Chondrocyte (in vitro differentiated cells): ENCODE results near the gene EEF1A2. TPM values are rescaled to one million over a fixed set of nuclear protein-coding genes. Genes with fewer than 3 reads are reported as not detected.

Experiments
- DNase-seq: peaks from one replicate; pipeline ENCODE4 v3.0.0; 2021; ENCODE audit warnings: mixed read lengths, low spot score
- H3K27ac Mint-ChIP-seq: one replicate; pipeline ENCODE4 v1.8.0; 2021; ENCODE audit warnings: mild to moderate bottlenecking, moderate library complexity, mixed read lengths; ENCODE audit not compliant: unreplicated experiment
- H3K27me3 Mint-ChIP-seq: 2 replicates; pipeline ENCODE4 v1.8.0; 2021; ENCODE audit warnings: low read depth, mixed read lengths
- H3K36me3 Mint-ChIP-seq: 2 replicates; pipeline ENCODE4 v1.8.0; 2021; ENCODE audit warnings: low read depth, mixed read lengths
- H3K4me1 Mint-ChIP-seq: 2 replicates; pipeline ENCODE4 v1.8.0; 2021; ENCODE audit warnings: low read depth, mild to moderate bottlenecking, mixed read lengths
- H3K4me3 Mint-ChIP-seq: one replicate; pipeline ENCODE4 v1.8.0; 2021; ENCODE audit warnings: mild to moderate bottlenecking, moderate library complexity, mixed read lengths; ENCODE audit not compliant: unreplicated experiment
- H3K9me3 Mint-ChIP-seq: 2 replicates; pipeline ENCODE4 v1.8.0; 2021; ENCODE audit warnings: low read depth, mixed read lengths
- total RNA-seq: library from RNA; stranded (reverse); gene quantifications from 3 replicates; pipeline ENCODE4 v1.2.1, GENCODE V29; 2021
- TF ChIP-seq, protein P1 (sequence below): fragments of 200-600 bp; sonication (generic); IDR thresholded peaks from 2 replicates; pipeline ENCODE4 v1.5.0; 2021; ENCODE audit warnings: antibody characterized with exemption, mild to moderate bottlenecking, moderate library complexity

The EEF1A2 gene
- total RNA-seq, 1 donor from 2014 or later: 5.5 TPM

DNA sequence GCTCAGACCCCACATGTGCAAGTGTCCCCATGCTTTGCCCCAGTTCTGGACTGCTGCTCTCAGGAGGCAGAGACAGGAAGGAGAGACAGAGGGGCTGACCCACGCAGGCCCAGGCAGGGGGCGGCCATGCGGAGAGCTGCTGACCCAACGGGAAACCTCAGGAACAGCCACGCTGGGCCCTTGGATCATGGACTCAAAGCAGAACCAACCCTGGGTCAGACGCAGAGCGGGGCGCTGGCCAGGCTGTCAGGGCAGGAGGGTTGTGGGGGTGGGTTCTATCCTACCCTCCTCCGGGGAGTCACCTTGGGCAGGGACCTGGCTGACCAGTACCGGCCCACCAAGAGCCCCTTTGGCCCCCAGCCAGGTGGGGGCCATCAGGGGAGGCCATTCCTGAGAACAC is 28.5 kb downstream of the EEF1A2 start:
- no peaks in the 10 kb centered on the region for H3K9me3 Mint-ChIP-seq
- no peak overlapping the region for H3K27ac Mint-ChIP-seq
- H3K36me3 Mint-ChIP-seq: no peaks in the 10 kb centered on the region
- H3K4me3 Mint-ChIP-seq: no peak overlapping the region
- peaks cover 41% of the 10 kb centered on the region for H3K27me3 Mint-ChIP-seq
- DNase-seq: no peak
- TF ChIP-seq, protein P1, sequence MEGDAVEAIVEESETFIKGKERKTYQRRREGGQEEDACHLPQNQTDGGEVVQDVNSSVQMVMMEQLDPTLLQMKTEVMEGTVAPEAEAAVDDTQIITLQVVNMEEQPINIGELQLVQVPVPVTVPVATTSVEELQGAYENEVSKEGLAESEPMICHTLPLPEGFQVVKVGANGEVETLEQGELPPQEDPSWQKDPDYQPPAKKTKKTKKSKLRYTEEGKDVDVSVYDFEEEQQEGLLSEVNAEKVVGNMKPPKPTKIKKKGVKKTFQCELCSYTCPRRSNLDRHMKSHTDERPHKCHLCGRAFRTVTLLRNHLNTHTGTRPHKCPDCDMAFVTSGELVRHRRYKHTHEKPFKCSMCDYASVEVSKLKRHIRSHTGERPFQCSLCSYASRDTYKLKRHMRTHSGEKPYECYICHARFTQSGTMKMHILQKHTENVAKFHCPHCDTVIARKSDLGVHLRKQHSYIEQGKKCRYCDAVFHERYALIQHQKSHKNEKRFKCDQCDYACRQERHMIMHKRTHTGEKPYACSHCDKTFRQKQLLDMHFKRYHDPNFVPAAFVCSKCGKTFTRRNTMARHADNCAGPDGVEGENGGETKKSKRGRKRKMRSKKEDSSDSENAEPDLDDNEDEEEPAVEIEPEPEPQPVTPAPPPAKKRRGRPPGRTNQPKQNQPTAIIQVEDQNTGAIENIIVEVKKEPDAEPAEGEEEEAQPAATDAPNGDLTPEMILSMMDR: no peak
- H3K4me1 Mint-ChIP-seq: no peaks in the 10 kb centered on the region

DNA sequence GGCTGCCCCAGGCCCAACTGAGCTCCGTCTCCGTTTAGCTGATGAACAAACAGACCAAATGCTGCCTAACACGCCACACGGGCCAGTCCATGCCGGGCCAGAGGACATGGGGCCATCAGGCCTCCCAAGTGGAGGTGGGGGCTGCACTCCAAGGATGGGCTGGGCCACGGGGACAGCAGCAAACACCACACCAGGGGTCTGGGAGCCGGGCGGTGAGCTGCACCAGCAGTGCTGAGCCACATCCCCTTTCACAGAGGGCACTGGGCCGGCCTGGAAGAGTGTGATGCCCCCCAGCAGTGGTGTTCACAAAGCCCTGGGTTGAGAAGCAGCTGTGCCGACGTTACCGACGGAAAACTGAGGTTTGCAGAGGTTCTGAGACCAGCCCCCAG is 29.2 kb downstream of the EEF1A2 start:
- DNase-seq: no peak
- Mint-ChIP-seq H3K4me3 (no peak overlapping the region), H3K27ac (no peak overlapping the region), H3K4me1 (no peaks in the 10 kb centered on the region), H3K36me3 (no peaks in the 10 kb centered on the region), H3K9me3 (no peaks in the 10 kb centered on the region), H3K27me3 (peaks cover 40% of the 10 kb centered on the region)
- TF ChIP-seq, protein P1: no peak

DNA sequence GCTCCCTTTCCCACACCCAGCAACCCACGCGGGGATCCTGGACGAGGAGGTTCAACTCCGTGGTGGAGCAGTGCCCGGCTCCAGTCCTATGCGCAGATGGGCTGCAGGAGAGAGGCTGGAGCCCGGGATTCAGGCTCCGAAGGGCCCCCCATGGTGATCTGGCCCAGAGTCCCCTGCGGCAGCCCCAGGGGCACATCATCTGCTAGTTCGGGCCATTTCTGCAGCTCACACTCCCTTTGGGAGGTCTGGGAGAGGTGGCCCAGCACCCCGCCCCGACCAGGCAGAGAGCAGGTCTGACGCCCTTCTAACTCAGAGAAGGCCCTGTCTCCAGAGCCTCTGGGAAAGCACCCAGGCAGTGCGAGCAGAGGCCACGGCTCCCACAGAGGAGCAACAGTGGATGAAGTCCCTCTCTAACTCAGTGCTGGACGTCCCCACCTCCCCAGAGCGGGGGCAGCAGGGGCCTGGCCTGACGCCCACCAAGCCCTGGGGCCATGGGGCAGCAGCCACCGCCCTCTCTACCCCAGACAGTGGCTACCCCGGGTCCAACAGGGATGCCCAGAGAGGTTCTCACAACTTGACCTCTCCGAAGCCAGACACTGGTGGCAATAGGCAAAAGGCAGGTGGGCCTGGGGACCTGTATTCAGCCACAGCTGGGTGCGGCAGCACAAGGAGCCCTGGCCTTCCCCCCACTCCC is 29.7 kb downstream of the EEF1A2 start:
- Mint-ChIP-seq H3K36me3 (no peaks in the 10 kb centered on the region), H3K27me3 (peaks cover 41% of the 10 kb centered on the region), H3K27ac (no peak overlapping the region), H3K4me3 (no peak overlapping the region), H3K4me1 (no peaks in the 10 kb centered on the region), H3K9me3 (no peaks in the 10 kb centered on the region)
- TF ChIP-seq, protein P1: no peak
- no peak for DNase-seq

- H3K4me1 Mint-ChIP-seq: no peaks in the 10 kb centered on the region
- no peaks in the 10 kb centered on the region for H3K9me3 Mint-ChIP-seq
- H3K27me3 Mint-ChIP-seq: peaks cover 41% of the 10 kb centered on the region
- no peak overlapping the region for H3K27ac Mint-ChIP-seq
- TF ChIP-seq, protein P1: no peak
- DNase-seq: no peak
- H3K4me3 Mint-ChIP-seq: no peak overlapping the region
- no peaks in the 10 kb centered on the region for H3K36me3 Mint-ChIP-seq
These were observed 30.5 kb downstream of the EEF1A2 start for GRCh38 chr20:63468421-63468820.

GRCh38 chr20:63467294-63468083 is 31.4 kb downstream of the EEF1A2 start:
- TF ChIP-seq, protein P1: no peak
- no peak for DNase-seq
- no peak overlapping the region for H3K4me3 Mint-ChIP-seq
- peaks cover 48% of the 10 kb centered on the region for H3K27me3 Mint-ChIP-seq
- no peaks in the 10 kb centered on the region for H3K4me1 Mint-ChIP-seq
- no peak overlapping the region for H3K27ac Mint-ChIP-seq
- H3K9me3 Mint-ChIP-seq: no peaks in the 10 kb centered on the region
- H3K36me3 Mint-ChIP-seq: no peaks in the 10 kb centered on the region
